Activated naive CD8-positive, alpha-beta T cell treated with anti-CD3 and anti-CD28 coated beads, Interleukin-2, amount 50 U/mL, for 24 hours (primary cell): ENCODE results near the gene GSX2.
A peak's percentile ranks its signal among the peaks of the same experiment; 100 is the strongest.

Experiments used
- ATAC-seq: fragments of 150-1000 bp; cut with Tn5 transposase; one replicate; pipeline ENCODE4 v1.10.0; 2021
- DNase-seq: peaks from one replicate; pipeline ENCODE4 v3.0.0; 2021
- H3K27ac Mint-ChIP-seq: one replicate; pipeline ENCODE4 v1.8.0; 2021; ENCODE audit warnings: mild to moderate bottlenecking, mixed read lengths
- H3K27me3 Mint-ChIP-seq: one replicate; pipeline ENCODE4 v1.8.0; 2021; ENCODE audit warnings: mixed read lengths
- H3K36me3 Mint-ChIP-seq: one replicate; pipeline ENCODE4 v1.8.0; 2021; ENCODE audit warnings: low read depth, mixed read lengths
- H3K4me1 Mint-ChIP-seq: one replicate; pipeline ENCODE4 v1.8.0; 2021; ENCODE audit warnings: mixed read lengths
- H3K4me3 Mint-ChIP-seq: one replicate; pipeline ENCODE4 v1.8.0; 2021; ENCODE audit warnings: mild to moderate bottlenecking, moderate library complexity, mixed read lengths
- H3K9me3 Mint-ChIP-seq: one replicate; pipeline ENCODE4 v1.8.0; 2021; ENCODE audit warnings: mixed read lengths

Gene GSX2

GRCh38 chr4:54092405-54093323 is 7.3 kb upstream of the GSX2 start:
- Mint-ChIP-seq H3K4me3 (peak overlapping the region; percentile 82), H3K27me3 (peaks cover 71% of the 10 kb centered on the region), H3K9me3 (no peaks in the 10 kb centered on the region), H3K4me1 (peaks cover 35% of the 10 kb centered on the region), H3K27ac (no peak overlapping the region), H3K36me3 (peaks cover 3% of the 10 kb centered on the region)
- ATAC-seq (no peak), DNase-seq (no peak)

GRCh38 chr4:54093324-54094240 is 6.4 kb upstream of the GSX2 start:
- ATAC-seq (peak; percentile 48), DNase-seq (peak; percentile 58)
- Mint-ChIP-seq H3K27me3 (peaks cover 74% of the 10 kb centered on the region), H3K36me3 (peaks cover 3% of the 10 kb centered on the region), H3K4me3 (peak overlapping the region; percentile 61), H3K4me1 (peaks cover 35% of the 10 kb centered on the region), H3K9me3 (no peaks in the 10 kb centered on the region), H3K27ac (no peak overlapping the region)

GRCh38 chr4:54094451-54094850 is 5.5 kb upstream of the GSX2 start:
- DNase-seq (no peak), ATAC-seq (no peak)
- Mint-ChIP-seq H3K27ac (no peak overlapping the region), H3K9me3 (no peaks in the 10 kb centered on the region), H3K4me1 (peaks cover 39% of the 10 kb centered on the region), H3K27me3 (peaks cover 80% of the 10 kb centered on the region), H3K36me3 (peaks cover 3% of the 10 kb centered on the region), H3K4me3 (peak overlapping the region; percentile 61)

- no peak overlapping the region for H3K27ac Mint-ChIP-seq
- no peak overlapping the region for H3K4me3 Mint-ChIP-seq
- H3K9me3 Mint-ChIP-seq = no peaks in the 10 kb centered on the region
- peaks cover 85% of the 10 kb centered on the region for H3K27me3 Mint-ChIP-seq
- ATAC-seq = no peak
- H3K4me1 Mint-ChIP-seq = peaks cover 46% of the 10 kb centered on the region
- peaks cover 3% of the 10 kb centered on the region for H3K36me3 Mint-ChIP-seq
- DNase-seq = no peak
These were observed 4.7 kb upstream of the GSX2 start for GRCh38 chr4:54095110-54095825.

GRCh38 chr4:54096295-54096962 is 3.5 kb upstream of the GSX2 start:
- Mint-ChIP-seq H3K4me1 (peaks cover 47% of the 10 kb centered on the region), H3K27me3 (peaks cover 89% of the 10 kb centered on the region), H3K4me3 (no peak overlapping the region), H3K36me3 (peaks cover 3% of the 10 kb centered on the region), H3K27ac (no peak overlapping the region), H3K9me3 (no peaks in the 10 kb centered on the region)
- ATAC-seq (no peak), DNase-seq (no peak)

GRCh38 chr4:54097152-54097551 is 2.8 kb upstream of the GSX2 start:
- ATAC-seq (no peak), DNase-seq (no peak)
- Mint-ChIP-seq H3K4me3 (no peak overlapping the region), H3K27ac (no peak overlapping the region), H3K4me1 (peaks cover 47% of the 10 kb centered on the region), H3K36me3 (no peaks in the 10 kb centered on the region), H3K27me3 (peaks cover 91% of the 10 kb centered on the region), H3K9me3 (no peaks in the 10 kb centered on the region)

- H3K4me3 Mint-ChIP-seq = no peak overlapping the region
- H3K9me3 Mint-ChIP-seq = no peaks in the 10 kb centered on the region
- DNase-seq (no peak), ATAC-seq (no peak)
- no peaks in the 10 kb centered on the region for H3K36me3 Mint-ChIP-seq
- H3K4me1 Mint-ChIP-seq = peaks cover 47% of the 10 kb centered on the region
- peaks cover 92% of the 10 kb centered on the region for H3K27me3 Mint-ChIP-seq
- no peak overlapping the region for H3K27ac Mint-ChIP-seq
These were observed 1.6 kb upstream of the GSX2 start for GRCh38 chr4:54098375-54098774.

GRCh38 chr4:54099287-54099747 is 646 bp upstream of the GSX2 start:
- H3K27ac Mint-ChIP-seq = no peak overlapping the region
- H3K9me3 Mint-ChIP-seq = no peaks in the 10 kb centered on the region
- DNase-seq = no peak
- H3K36me3 Mint-ChIP-seq = no peaks in the 10 kb centered on the region
- peaks cover 91% of the 10 kb centered on the region for H3K27me3 Mint-ChIP-seq
- H3K4me3 Mint-ChIP-seq = peak overlapping the region; percentile 33
- ATAC-seq = no peak
- H3K4me1 Mint-ChIP-seq = peaks cover 44% of the 10 kb centered on the region

GRCh38 chr4:54100595-54101189 is 729 bp downstream of the GSX2 start:
- ATAC-seq = no peak
- H3K4me3 Mint-ChIP-seq = peak overlapping the region; percentile 58
- no peak for DNase-seq
- H3K4me1 Mint-ChIP-seq = peaks cover 51% of the 10 kb centered on the region
- H3K9me3 Mint-ChIP-seq = no peaks in the 10 kb centered on the region
- peaks cover 90% of the 10 kb centered on the region for H3K27me3 Mint-ChIP-seq
- no peaks in the 10 kb centered on the region for H3K36me3 Mint-ChIP-seq
- H3K27ac Mint-ChIP-seq = no peak overlapping the region

- H3K36me3 Mint-ChIP-seq = no peaks in the 10 kb centered on the region
- DNase-seq = no peak
- no peak overlapping the region for H3K27ac Mint-ChIP-seq
- peak overlapping the region; percentile 58 for H3K4me3 Mint-ChIP-seq
- no peaks in the 10 kb centered on the region for H3K9me3 Mint-ChIP-seq
- H3K4me1 Mint-ChIP-seq = peaks cover 51% of the 10 kb centered on the region
- ATAC-seq = no peak
- peaks cover 88% of the 10 kb centered on the region for H3K27me3 Mint-ChIP-seq
These were observed 1.5 kb downstream of the GSX2 start for GRCh38 chr4:54101190-54102041.

- peaks cover 56% of the 10 kb centered on the region for H3K4me1 Mint-ChIP-seq
- no peak for ATAC-seq
- no peak overlapping the region for H3K27ac Mint-ChIP-seq
- H3K9me3 Mint-ChIP-seq = no peaks in the 10 kb centered on the region
- no peak overlapping the region for H3K4me3 Mint-ChIP-seq
- DNase-seq = no peak
- H3K36me3 Mint-ChIP-seq = no peaks in the 10 kb centered on the region
- H3K27me3 Mint-ChIP-seq = peaks cover 88% of the 10 kb centered on the region
These were observed 2.7 kb downstream of the GSX2 start for GRCh38 chr4:54102531-54103106.

GRCh38 chr4:54103190-54103574 is 3.2 kb downstream of the GSX2 start:
- ATAC-seq = no peak
- Mint-ChIP-seq H3K9me3 (no peaks in the 10 kb centered on the region), H3K4me3 (no peak overlapping the region), H3K27ac (no peak overlapping the region), H3K27me3 (peaks cover 86% of the 10 kb centered on the region), H3K4me1 (peaks cover 60% of the 10 kb centered on the region), H3K36me3 (no peaks in the 10 kb centered on the region)
- DNase-seq = no peak
